ENCODE measurements around the gene CMTM6. TPM values are rescaled to one million over a fixed set of nuclear protein-coding genes. Genes with fewer than 3 reads are reported as not detected.
"Not testable (repeated sequence)": the region's sequence is repeated elsewhere in the genome, so short reads cannot be mapped to it uniquely, and the experiment has no call there.

The CMTM6 gene
- total RNA-seq, 2 experiments from 2014 or later = 33.6 to 48.0 TPM

DNA sequence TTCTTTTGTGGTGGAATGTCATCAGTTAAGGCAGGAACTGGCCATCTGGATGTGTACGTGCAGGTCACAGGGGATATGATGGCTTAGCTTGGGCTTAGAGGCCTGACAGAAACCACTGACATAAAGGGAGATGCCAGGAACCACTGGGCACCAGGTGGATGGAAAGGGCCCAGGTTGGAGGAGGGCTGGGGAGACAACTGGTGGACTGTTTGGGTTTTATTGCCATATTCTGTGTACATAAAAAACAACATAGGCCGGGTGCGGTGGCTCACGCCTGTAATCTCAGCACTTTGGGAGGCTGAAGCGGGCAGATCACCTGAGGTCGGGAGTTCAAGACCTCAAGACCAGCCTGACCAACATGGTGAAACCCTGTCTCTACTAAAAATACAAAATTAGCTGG lies 35.8 kb downstream of the CMTM6 start:
- H3K9me3 Mint-ChIP-seq (ENCODE audit: low read depth); ATAC-seq; POLR2A ChIA-PET; H3K27ac Mint-ChIP-seq; H3K36me3 Mint-ChIP-seq (ENCODE audit: low read depth); DNase-seq; H3K27me3 Mint-ChIP-seq; H3K4me3 Mint-ChIP-seq: not testable (repeated sequence)
- intact Hi-C loops (cut with DNase I, micrococcal nuclease) = loop anchor here (1.0 to 5.0 kb wide), 2 partner anchors 92 to 170 kb away; no protein-coding TSS in a partner anchor
- H3K4me1 Mint-ChIP-seq = peaks cover 41% of the 10 kb centered on the region
- CTCF ChIA-PET = interaction anchor here (0.9 to 4.8 kb wide), 16 partner anchors 11 to 289 kb away, joined by 3 to 88 read pairs (median 6); partner anchors contain the start of gene CMTM6

DNA sequence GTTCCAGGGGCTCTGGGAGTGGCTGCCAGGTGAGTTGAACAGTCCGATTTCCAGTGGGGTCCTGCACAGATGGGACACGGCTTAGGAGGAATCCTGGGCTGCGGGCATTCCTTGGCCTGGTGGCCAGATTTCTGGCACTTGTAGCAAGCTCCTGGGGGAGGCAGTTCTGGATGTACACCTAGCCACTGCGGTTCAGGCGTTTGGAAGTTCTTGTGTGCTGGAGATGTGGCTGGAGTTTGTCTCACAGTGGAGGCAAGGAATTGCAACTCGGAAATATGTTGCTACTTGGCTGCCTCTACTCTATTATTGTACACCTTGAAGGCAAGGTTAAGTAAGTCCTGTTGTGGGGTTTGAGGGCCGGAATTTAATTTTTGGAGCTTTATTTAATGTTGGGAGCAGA lies 37.9 kb downstream of the CMTM6 start:
- H3K27me3 Mint-ChIP-seq; H3K36me3 Mint-ChIP-seq (ENCODE audit: low read depth); H3K4me3 Mint-ChIP-seq; H3K9me3 Mint-ChIP-seq (ENCODE audit: low read depth); DNase-seq; POLR2A ChIA-PET; ATAC-seq; H3K27ac Mint-ChIP-seq: not testable (repeated sequence)
- CTCF ChIA-PET = interaction anchor here (1.0 kb wide), 2 partner anchors 29 to 71 kb away, joined by 3 read pairs; no protein-coding TSS in a partner anchor
- peaks cover 21% of the 10 kb centered on the region for H3K4me1 Mint-ChIP-seq
- intact Hi-C loops (cut with DNase I, micrococcal nuclease) = loop anchor here in 1 of 2 experiments (5.0 kb wide), 1 partner anchor 167 kb away; no protein-coding TSS in a partner anchor

DNA sequence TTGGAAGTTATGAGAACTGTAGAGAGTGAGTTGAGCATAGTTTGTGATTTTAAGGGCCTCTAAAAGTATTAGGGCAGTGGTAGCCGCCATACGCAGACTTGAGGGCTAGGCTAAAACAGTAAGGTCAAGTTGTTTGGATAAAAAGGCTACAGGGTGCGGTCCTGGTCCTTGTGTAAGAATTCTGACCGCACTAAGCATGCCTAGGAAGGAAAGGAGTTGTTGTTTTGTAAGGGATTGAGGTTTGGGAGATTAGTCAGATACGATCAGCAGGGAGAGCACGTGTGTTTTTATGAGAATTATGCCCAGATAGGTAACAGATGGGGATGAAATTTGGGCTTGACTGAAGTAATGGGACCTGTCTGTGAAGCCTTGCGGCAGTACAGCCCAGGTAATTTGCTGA lies 39.2 kb downstream of the CMTM6 start:
- CTCF ChIA-PET; H3K36me3 Mint-ChIP-seq (ENCODE audit: low read depth); H3K27ac Mint-ChIP-seq; POLR2A ChIA-PET; intact Hi-C loops (cut with DNase I, micrococcal nuclease); H3K4me3 Mint-ChIP-seq; H3K27me3 Mint-ChIP-seq; DNase-seq; H3K9me3 Mint-ChIP-seq (ENCODE audit: low read depth); ATAC-seq: not testable (repeated sequence)
- H3K4me1 Mint-ChIP-seq = peaks cover 14% of the 10 kb centered on the region

DNA sequence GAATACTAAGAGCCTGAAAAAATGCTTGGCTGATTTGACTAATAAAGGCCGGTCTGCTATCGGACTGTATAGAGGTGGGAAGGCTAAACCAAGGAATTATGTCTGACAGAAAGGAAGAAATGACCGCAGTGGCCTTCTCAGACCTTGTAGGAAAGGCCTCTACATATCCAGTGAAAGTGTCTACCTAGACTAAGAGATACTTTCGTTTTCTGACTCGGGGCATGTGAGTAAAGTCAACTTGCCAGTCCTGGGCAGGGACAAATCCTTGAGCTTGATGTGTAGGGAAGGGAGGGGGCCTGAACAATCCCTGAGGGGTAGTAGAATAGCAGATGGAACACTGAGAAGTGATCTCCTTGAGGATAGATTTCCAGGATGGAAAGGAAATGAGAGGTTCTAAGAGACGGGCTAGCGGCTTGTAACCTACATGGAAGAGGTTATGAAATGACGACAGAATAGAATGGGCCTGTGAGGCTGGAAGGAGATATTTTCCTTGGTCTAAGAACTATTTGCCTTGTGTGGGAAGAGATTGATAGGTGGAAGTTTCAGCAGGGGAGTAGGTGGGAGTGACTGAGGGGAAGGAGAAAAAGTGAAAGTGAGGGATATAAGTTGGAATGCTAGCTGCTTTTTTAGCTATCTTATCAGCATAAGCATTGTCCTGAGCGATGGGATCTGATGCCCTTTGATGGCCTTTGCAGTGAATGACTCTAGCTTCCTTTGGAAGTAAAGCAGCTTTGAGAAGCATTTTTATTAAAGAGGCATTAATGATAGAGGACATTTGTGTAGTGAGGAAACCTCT lies 40.3 kb downstream of the CMTM6 start:
- intact Hi-C loops (cut with DNase I, micrococcal nuclease) = not testable (repeated sequence)
- peaks cover 13% of the 10 kb centered on the region for H3K36me3 Mint-ChIP-seq (ENCODE audit: low read depth)

DNA sequence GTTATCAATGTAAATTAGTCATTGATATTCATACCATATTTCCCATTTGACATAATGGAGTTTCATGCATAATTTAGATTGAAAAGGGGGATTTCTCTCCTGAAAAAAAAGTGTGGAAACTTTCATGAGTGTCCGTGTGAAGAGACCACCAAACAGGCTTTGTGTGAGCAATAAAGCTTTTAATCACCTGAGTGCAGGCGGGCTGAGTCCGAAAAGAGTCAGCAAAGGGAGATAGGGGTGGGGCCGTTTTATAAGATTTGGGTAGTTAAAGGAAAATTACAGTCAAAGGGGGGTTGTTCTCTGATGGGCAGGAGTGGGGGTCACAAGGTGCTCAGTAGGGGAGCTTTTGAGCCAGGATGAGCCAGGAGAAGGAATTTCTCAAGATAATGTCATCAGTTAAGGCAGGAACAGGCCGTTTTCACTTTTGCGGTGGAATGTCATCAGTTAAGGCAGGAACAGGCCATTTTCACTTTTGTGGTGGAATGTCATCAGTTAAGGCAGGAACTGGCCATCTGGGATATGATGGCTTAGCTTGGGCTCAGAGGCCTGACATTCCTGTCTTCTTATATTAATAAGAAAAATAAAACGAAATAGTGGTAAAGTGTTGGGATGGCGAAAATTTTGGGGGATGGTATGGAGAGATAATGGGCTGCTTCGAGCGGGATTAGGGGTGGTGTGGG lies 41.7 kb downstream of the CMTM6 start:
- not testable (repeated sequence) for H3K9me3 Mint-ChIP-seq (ENCODE audit: low read depth); DNase-seq; ATAC-seq; H3K27me3 Mint-ChIP-seq; H3K27ac Mint-ChIP-seq
- Mint-ChIP-seq H3K36me3 (ENCODE audit: low read depth) (peaks cover 10% of the 10 kb centered on the region), H3K4me1 (peaks cover 30% of the 10 kb centered on the region), H3K4me3 (peak overlapping the region; percentile 56)
- POLR2A ChIA-PET = interaction anchor here (1.0 to 1.5 kb wide), 2 partner anchors 40 to 65 kb away, joined by 3 to 5 read pairs; no protein-coding TSS in a partner anchor
- intact Hi-C loops (cut with DNase I, micrococcal nuclease) = loop anchor here (1.0 to 2.0 kb wide), 5 partner anchors 18 to 68 kb away; no protein-coding TSS in a partner anchor
- CTCF ChIA-PET = interaction anchor here (0.7 to 1.8 kb wide), 7 partner anchors 17 to 286 kb away, joined by 3 to 8 read pairs (median 4); no protein-coding TSS in a partner anchor

More for the DNA sequence above, 40.3 kb downstream of the CMTM6 start:
- not testable (repeated sequence) for H3K4me3 Mint-ChIP-seq; H3K27ac Mint-ChIP-seq; H3K27me3 Mint-ChIP-seq; H3K9me3 Mint-ChIP-seq (ENCODE audit: low read depth); DNase-seq; ATAC-seq
- H3K4me1 Mint-ChIP-seq = peaks cover 20% of the 10 kb centered on the region
- CTCF ChIA-PET = interaction anchor here (0.7 to 1.4 kb wide), 3 partner anchors 23 to 87 kb away, joined by 3 to 5 read pairs (median 3); no protein-coding TSS in a partner anchor
- POLR2A ChIA-PET = interaction anchor here (0.6 kb wide), 1 partner anchor 161 kb away, joined by 7 read pairs; no protein-coding TSS in a partner anchor

DNA sequence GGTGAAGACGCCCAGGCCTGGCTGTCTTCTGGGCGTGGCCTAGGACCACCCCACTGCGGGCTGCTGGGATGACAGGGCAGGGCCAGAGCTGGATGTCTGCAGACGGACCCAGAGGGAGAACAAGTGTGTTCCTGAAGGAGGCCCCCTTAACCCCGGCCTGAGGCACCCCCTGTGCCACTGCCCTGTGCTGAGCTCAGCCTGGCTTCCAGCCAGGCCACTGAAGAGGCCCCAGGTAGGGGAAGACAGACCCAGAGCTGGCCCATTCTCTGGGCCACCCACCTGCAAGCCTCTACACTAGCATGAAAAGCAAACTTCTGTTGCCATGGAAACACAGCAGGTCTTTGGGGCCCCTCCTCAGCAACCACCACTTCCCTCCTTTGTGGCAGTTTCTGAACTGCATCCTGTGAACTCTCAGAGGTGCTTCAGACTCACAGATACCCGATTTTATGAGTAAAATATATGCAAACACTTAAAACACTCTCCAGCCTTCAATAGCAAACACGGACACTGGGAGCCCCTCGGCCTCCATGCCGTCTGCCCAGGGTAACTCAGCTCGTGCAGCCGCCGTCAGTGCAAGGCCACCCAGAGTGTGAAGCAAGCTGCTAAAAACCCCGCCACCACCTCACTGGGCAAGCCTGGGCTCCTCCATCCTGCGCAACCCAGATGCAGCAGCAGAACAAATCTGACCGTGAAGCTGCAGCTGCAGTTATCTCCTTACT lies 42.5 kb downstream of the CMTM6 start:
- ATAC-seq (peak; percentile 90), DNase-seq (peak; percentile 81)
- Mint-ChIP-seq H3K4me3 (peak overlapping the region; percentile 56), H3K27ac (no peak overlapping the region), H3K27me3 (no peaks in the 10 kb centered on the region), H3K4me1 (peaks cover 34% of the 10 kb centered on the region), H3K9me3 (ENCODE audit: low read depth) (peaks cover 2% of the 10 kb centered on the region), H3K36me3 (ENCODE audit: low read depth) (peaks cover 8% of the 10 kb centered on the region)
- intact Hi-C loops (cut with DNase I, micrococcal nuclease) = loop anchor here (1.0 to 2.0 kb wide), 5 partner anchors 17 to 67 kb away; no protein-coding TSS in a partner anchor
- ChIA-PET CTCF (interaction anchor here (0.7 to 1.8 kb wide), 6 partner anchors 9 to 285 kb away, joined by 3 to 8 read pairs (median 4); no protein-coding TSS in a partner anchor), POLR2A (interaction anchor here (0.8 to 1.5 kb wide), 3 partner anchors 39 to 68 kb away, joined by 3 to 5 read pairs (median 3); no protein-coding TSS in a partner anchor)

DNA sequence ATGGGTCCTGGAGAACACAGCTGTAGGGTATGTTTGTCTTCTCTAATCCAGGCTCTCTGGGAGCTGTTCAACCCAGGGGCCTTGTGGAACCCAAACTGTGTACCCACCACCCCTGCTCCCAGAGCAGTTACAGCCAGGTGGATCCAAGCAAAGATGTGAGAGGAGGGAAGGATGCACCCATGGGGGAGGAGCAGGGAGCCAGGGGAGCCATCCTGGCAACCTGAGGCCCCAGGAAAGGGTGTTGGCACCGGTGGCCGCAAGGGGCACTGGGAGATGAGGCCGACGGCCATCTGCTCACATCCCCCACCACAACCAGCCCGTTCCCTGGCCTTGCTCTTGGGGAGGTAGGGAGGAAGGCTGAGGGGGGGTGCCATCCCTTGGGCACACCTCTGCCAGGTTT lies 43.2 kb downstream of the CMTM6 start:
- Mint-ChIP-seq H3K27ac (no peak overlapping the region), H3K4me3 (peak overlapping the region; percentile 15), H3K36me3 (ENCODE audit: low read depth) (peaks cover 8% of the 10 kb centered on the region), H3K4me1 (peaks cover 40% of the 10 kb centered on the region), H3K27me3 (no peaks in the 10 kb centered on the region), H3K9me3 (ENCODE audit: low read depth) (peaks cover 2% of the 10 kb centered on the region)
- CTCF ChIA-PET = interaction anchor here (0.7 to 1.8 kb wide), 3 partner anchors 26 to 215 kb away, joined by 3 to 8 read pairs (median 5); no protein-coding TSS in a partner anchor
- ATAC-seq (no peak), DNase-seq (no peak)
- POLR2A ChIA-PET = interaction anchor here (1.5 kb wide), 1 partner anchor 38 kb away, joined by 5 read pairs; no protein-coding TSS in a partner anchor
- intact Hi-C loops (cut with DNase I, micrococcal nuclease) = loop anchor here (2.0 to 5.0 kb wide), 2 partner anchors 37 to 39 kb away; no protein-coding TSS in a partner anchor

DNA sequence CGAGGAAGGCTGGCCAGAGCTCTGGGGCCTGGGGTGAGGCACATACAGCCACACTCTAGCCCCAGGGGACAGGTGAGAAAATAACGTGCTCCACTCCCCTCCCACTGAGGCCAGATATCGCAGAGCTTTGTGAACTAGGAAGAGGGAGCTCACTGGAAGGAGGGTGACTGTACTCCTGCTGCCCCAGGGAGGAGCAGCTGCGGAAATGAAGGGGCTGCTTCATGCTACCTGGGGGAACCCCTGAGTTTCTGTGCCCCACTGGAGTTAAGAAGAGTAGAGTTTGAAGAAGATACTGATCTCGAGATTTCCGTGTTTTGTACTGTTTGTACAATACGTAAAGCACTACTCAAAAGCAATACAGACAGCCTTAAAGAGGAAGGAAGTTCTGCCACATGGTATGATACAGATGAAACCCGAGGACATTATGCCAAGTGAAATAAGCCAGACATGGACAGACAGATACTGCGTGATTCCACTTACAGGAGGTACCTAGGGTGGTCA lies 44.6 kb downstream of the CMTM6 start:
- CTCF ChIA-PET = interaction anchor here (0.6 to 4.3 kb wide), 5 partner anchors 9 to 279 kb away, joined by 3 to 14 read pairs (median 3); no protein-coding TSS in a partner anchor
- no peaks in the 10 kb centered on the region for H3K27me3 Mint-ChIP-seq

DNA sequence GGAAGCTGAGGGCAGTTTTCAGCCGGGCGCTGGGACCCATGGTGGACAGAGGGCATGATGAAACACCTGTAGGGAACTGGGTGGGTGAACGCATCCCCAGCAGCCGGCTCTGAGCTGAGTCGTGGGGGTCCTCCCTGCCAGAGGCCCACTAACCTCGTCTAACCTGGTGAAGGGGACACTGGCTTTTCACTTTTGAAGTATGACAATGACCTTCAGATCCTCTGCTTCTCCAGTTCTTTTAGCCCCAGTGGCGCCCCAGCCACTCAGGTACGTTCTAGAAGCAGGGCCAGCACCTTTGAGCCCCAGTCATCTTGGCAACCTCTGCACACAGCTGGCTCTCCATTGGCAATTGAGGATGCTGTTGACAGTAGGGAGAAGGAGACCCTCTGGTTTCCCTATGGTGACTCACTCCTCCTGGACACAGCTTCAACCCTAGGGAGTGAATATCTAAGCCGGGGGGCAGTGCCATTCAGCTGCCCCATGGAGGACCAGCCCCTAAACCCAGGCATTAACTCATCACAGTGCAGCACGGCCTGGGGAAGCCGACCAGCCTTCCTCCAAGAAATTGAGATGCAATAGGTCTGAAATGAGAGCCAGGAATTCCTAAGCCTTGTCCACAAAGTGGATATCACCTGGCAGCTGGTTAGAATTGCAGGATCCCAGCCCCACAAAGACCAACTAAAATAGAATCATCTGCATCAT lies 46.1 kb downstream of the CMTM6 start:
- Mint-ChIP-seq H3K4me1 (peaks cover 44% of the 10 kb centered on the region), H3K27ac (peak overlapping the region; percentile 26), H3K27me3 (no peaks in the 10 kb centered on the region), H3K36me3 (ENCODE audit: low read depth) (peaks cover 16% of the 10 kb centered on the region), H3K9me3 (ENCODE audit: low read depth) (peaks cover 2% of the 10 kb centered on the region), H3K4me3 (no peak overlapping the region)
- DNase-seq (no peak), ATAC-seq (no peak)
- ChIA-PET POLR2A (interaction anchor here (0.7 kb wide), 1 partner anchor 17 kb away, joined by 3 read pairs; no protein-coding TSS in a partner anchor), CTCF (interaction anchor here (0.6 to 4.3 kb wide), 6 partner anchors 11 to 168 kb away, joined by 3 to 14 read pairs (median 4); no protein-coding TSS in a partner anchor)
- intact Hi-C loops (cut with DNase I, micrococcal nuclease) = loop anchor here in 1 of 2 experiments (5.0 kb wide), 1 partner anchor 34 kb away; no protein-coding TSS in a partner anchor

More for the DNA sequence above, 44.6 kb downstream of the CMTM6 start:
- Mint-ChIP-seq H3K4me3 (peak overlapping the region; percentile 44), H3K36me3 (ENCODE audit: low read depth) (peaks cover 16% of the 10 kb centered on the region), H3K4me1 (peaks cover 44% of the 10 kb centered on the region), H3K9me3 (ENCODE audit: low read depth) (peaks cover 2% of the 10 kb centered on the region), H3K27ac (peak overlapping the region; percentile 95)
- intact Hi-C loops (cut with DNase I, micrococcal nuclease) = loop anchor here (2.0 to 5.0 kb wide), 2 partner anchors 36 to 37 kb away; no protein-coding TSS in a partner anchor
- peak; percentile 52 for ATAC-seq
- POLR2A ChIA-PET = interaction anchor here (0.8 kb wide), 1 partner anchor 66 kb away, joined by 4 read pairs; the partner anchor contains the start of gene CMTM7
- peak; percentile 59 for DNase-seq

All from activated CD4-positive, alpha-beta T cell treated with anti-CD3 and anti-CD28 coated beads for 36 hours (primary cell).